WTC11 (cell line): ENCODE measurements around the gene FAM163A.

Source experiments
- FOXJ3 ChIP-seq: sonication (generic); formaldehyde crosslinking; IDR thresholded peaks from 2 replicates; pipeline ENCODE4 v1.9.0; 2021; ENCODE audit warnings: missing genetic modification reagents, mild to moderate bottlenecking, borderline replicate concordance
- NR3C1 ChIP-seq: sonication (generic); formaldehyde crosslinking; conservative IDR thresholded peaks from 2 replicates; pipeline ENCODE4 v1.8.1; 2023; ENCODE audit warnings: low read depth, mild to moderate bottlenecking, missing genetic modification reagents
- ZNF423 ChIP-seq: fragments of 250-450 bp; sonication (Bioruptor Pico); IDR thresholded peaks from 2 replicates; pipeline ENCODE4 v2.1.2; 2022; ENCODE audit warnings: mild to moderate bottlenecking, moderate library complexity
- TF ChIP-seq, protein P1 (sequence below): fragments of 200-600 bp; IDR thresholded peaks from 2 replicates; pipeline ENCODE4 v1.8.0; 2022; ENCODE audit warnings: antibody characterized with exemption

DNA sequence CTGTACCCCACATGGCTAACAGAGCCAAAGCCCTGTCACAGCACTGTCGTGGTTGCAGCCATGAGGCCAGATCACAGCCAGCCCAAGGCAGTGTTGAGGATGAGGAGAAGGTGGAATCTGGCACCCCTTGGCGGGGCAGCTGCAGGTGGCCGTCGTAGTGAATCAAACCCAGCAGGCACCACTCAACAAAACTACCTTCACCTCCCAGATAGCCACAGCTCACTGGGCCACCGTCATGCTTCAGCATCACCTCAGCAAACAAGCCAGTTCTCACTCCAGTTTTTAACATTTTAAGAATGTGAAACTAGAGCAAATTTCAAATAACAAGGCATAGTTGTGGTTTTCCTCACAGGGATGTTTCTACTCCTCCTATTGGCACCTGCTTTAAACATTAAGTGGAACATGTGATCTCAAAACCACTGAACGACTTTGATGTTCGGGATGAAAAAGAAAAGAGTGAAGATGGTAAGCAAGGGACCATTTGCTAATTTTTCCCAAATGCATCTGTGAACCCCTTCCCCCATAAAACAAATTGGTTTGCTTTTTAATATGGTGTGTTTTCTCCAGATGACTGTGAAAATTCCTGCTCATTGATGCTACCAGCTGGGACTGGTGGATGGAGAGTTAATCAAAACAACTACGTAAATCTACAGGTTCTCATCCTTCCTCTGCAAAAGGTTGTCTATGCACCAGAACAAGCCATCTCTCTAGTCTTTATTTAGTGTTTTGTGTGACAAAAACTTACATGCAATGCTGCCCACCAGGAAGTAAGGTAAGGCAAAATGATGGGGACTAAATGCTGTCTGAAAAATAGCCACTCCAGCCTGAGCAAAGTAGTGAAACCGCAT lies 89.0 kb downstream of the FAM163A start:
- TF ChIP-seq ZNF423 (CRISPR knock-in tag), result peak; percentile 92
- TF ChIP-seq, protein P1, sequence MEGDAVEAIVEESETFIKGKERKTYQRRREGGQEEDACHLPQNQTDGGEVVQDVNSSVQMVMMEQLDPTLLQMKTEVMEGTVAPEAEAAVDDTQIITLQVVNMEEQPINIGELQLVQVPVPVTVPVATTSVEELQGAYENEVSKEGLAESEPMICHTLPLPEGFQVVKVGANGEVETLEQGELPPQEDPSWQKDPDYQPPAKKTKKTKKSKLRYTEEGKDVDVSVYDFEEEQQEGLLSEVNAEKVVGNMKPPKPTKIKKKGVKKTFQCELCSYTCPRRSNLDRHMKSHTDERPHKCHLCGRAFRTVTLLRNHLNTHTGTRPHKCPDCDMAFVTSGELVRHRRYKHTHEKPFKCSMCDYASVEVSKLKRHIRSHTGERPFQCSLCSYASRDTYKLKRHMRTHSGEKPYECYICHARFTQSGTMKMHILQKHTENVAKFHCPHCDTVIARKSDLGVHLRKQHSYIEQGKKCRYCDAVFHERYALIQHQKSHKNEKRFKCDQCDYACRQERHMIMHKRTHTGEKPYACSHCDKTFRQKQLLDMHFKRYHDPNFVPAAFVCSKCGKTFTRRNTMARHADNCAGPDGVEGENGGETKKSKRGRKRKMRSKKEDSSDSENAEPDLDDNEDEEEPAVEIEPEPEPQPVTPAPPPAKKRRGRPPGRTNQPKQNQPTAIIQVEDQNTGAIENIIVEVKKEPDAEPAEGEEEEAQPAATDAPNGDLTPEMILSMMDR, result no peak
- no peak for TF ChIP-seq NR3C1 (CRISPR knock-in tag)
- no peak for TF ChIP-seq FOXJ3 (CRISPR knock-in tag)
